Naive thymus-derived CD4-positive, alpha-beta T cell (primary cell): ENCODE data around the gene CXCR2. TPM values are rescaled to one million over a fixed set of nuclear protein-coding genes. Genes with fewer than 3 reads are reported as not detected.

Experiments
- ATAC-seq: fragments of 150-1000 bp; cut with Tn5 transposase; 2 replicates; pipeline ENCODE4 v1.10.0; 2021; ENCODE audit warnings: mild to moderate bottlenecking, moderate library complexity
- CTCF ChIA-PET: fragments of 350-600 bp; sonication (Branson Sonifier 250); formaldehyde crosslinking; loops from one replicate; lab custom pipeline; 2021; ENCODE audit warnings: antibody characterized with exemption; lab: Charles Lee
- POLR2A ChIA-PET: fragments of 350-600 bp; sonication (Branson Sonifier 250); formaldehyde crosslinking; loops from one replicate; lab custom pipeline; 2021; ENCODE audit warnings: antibody characterized with exemption, inconsistent platforms; lab: Charles Lee
- DNase-seq, 9 donors: peaks; one replicate each; pipeline versions ENCODE4 v3.0.0 to v3.0.0-alpha.2; 2020 to 2022; ENCODE audit warnings: mixed read lengths in 1 of 9
- H3K27ac ChIP-seq: one replicate; pipeline ENCODE4 v1.7.0; 2013; ENCODE audit warnings: mild to moderate bottlenecking, low read depth, low read length, moderate library complexity
- H3K27me3 ChIP-seq, 2 donors: one replicate each; pipeline ENCODE4 v1.7.0; 2013; ENCODE audit warnings: low read length in 2 of 2, mild to moderate bottlenecking in 2 of 2, moderate library complexity in 2 of 2; ENCODE audit not compliant: control insufficient read depth in 2 of 2, insufficient read depth in 2 of 2
- H3K36me3 ChIP-seq, 3 experiments: 1 replicate in 2 of 3; 2 replicates in 1 of 3; pipeline ENCODE4 v1.7.0; 2013; ENCODE audit warnings: low read length in 3 of 3, mild to moderate bottlenecking in 3 of 3, moderate library complexity in 1 of 3; ENCODE audit not compliant: insufficient read depth in 3 of 3, control insufficient read depth in 2 of 3
- H3K4me1 ChIP-seq, 2 donors: one replicate each; pipeline ENCODE4 v1.7.0; 2013; ENCODE audit warnings: low read length in 2 of 2, mild to moderate bottlenecking in 2 of 2, moderate library complexity in 1 of 2; ENCODE audit not compliant: control insufficient read depth in 2 of 2, insufficient read depth in 2 of 2
- H3K4me3 ChIP-seq: 2 replicates; pipeline ENCODE4 v1.7.0; 2013; ENCODE audit warnings: mild to moderate bottlenecking, low read length
- H3K9me3 ChIP-seq, 3 experiments: 1 replicate in 2 of 3; 2 replicates in 1 of 3; pipeline ENCODE4 v1.7.0; 2013; ENCODE audit warnings: low read length in 3 of 3; ENCODE audit not compliant: control insufficient read depth in 2 of 3
- H3K27ac Mint-ChIP-seq, 9 donors: one replicate each; pipeline ENCODE4 v1.8.0; 2020 to 2022; ENCODE audit warnings: mixed read lengths in 9 of 9, mild to moderate bottlenecking in 8 of 9, moderate library complexity in 5 of 9, inconsistent platforms in 2 of 9
- H3K27me3 Mint-ChIP-seq, 5 donors: one replicate each; pipeline ENCODE4 v1.8.0; 2021 to 2022; ENCODE audit warnings: mixed read lengths in 5 of 5, mild to moderate bottlenecking in 1 of 5
- H3K36me3 Mint-ChIP-seq, 5 donors: one replicate each; pipeline ENCODE4 v1.8.0; 2020 to 2022; ENCODE audit warnings: mixed read lengths in 5 of 5, mild to moderate bottlenecking in 3 of 5, inconsistent platforms in 1 of 5
- H3K4me1 Mint-ChIP-seq, 7 donors: one replicate each; pipeline ENCODE4 v1.8.0; 2020 to 2022; ENCODE audit warnings: mixed read lengths in 7 of 7, mild to moderate bottlenecking in 3 of 7, inconsistent platforms in 1 of 7
- H3K4me3 Mint-ChIP-seq, 10 donors: one replicate each; pipeline ENCODE4 v1.8.0; 2020 to 2022; ENCODE audit warnings: mild to moderate bottlenecking in 10 of 10, mixed read lengths in 10 of 10, moderate library complexity in 6 of 10, inconsistent platforms in 2 of 10
- H3K9me3 Mint-ChIP-seq, 11 donors: one replicate each; pipeline ENCODE4 v1.8.0; 2020 to 2022; ENCODE audit warnings: mixed read lengths in 11 of 11, mild to moderate bottlenecking in 4 of 11, inconsistent platforms in 1 of 11, moderate library complexity in 1 of 11
- intact Hi-C, 2 donors: fragments of 100-400 bp; cut with micrococcal nuclease; formaldehyde crosslinking; loops; one replicate each; pipeline ENCODE4 v1.15.1; 2023
- polyA plus RNA-seq, 2 donors: library from polyadenylated mRNA; unstranded; fragments of 300-500 nt; fragmentation: Illumina TruSeq; gene quantifications; one replicate each; pipeline ENCODE4 v1.2.3, GENCODE V29; 2021
- total RNA-seq, 6 experiments: library from RNA in 5 of 6; stranded (reverse) in 5 of 6; gene quantifications; 1 replicate in 5 of 6; 2 replicates in 1 of 6; pipeline ENCODE4 v1.2.3 and lab custom pipeline; 2021 to 2026

CXCR2 gene
- total and polyA plus RNA-seq, 7 experiments from 2014 or later = 0.13 to 3.0 (median 0.73) TPM; not detected in 4

DNA sequence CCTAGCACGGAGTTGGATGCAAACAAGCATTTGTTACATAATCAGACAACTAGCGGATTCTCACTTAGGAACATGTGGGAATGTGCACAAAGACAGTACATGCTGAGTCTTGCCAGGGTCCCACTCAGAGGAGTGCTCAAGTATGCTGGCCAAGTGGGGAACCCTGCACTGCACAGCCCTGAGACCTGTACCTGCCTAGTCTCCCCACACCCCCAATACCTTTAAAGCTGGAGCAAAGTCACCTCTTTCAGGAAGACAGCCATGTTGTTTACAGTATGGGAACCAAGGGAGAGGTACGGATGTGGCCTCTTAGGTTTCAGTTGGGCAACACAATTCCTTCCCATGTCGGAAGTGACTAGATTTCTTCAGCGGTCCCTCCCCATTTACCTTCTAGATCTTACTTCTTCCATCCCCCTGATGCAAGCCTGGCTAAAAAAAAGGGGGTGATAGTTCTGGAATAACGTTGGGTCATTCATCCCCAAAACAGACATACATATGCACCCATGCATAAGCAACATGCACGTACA lies 30.2 kb downstream of the CXCR2 start:
- Mint-ChIP-seq H3K36me3 (no peaks in the 10 kb centered on the region), H3K4me3 (no peak overlapping the region), H3K4me1 (no peaks in the 10 kb centered on the region), H3K27me3 (peaks cover 0 to 42% (median 0%) of the 10 kb centered on the region in 5 donors), H3K9me3 (peaks cover 0 to 1% (median 0%) of the 10 kb centered on the region in 11 donors), H3K27ac (no peak overlapping the region)
- intact Hi-C loops = no loop called here
- POLR2A ChIA-PET = no interaction called here
- no peaks in the 10 kb centered on the region for H3K36me3 ChIP-seq
- H3K27ac ChIP-seq = no peak overlapping the region
- no peak overlapping the region for H3K4me3 ChIP-seq
- no peaks in the 10 kb centered on the region for H3K9me3 ChIP-seq
- no peaks in the 10 kb centered on the region for H3K4me1 ChIP-seq
- DNase-seq (no peak), ATAC-seq (no peak)
- no peaks in the 10 kb centered on the region for H3K27me3 ChIP-seq
- CTCF ChIA-PET = no interaction called here

DNA sequence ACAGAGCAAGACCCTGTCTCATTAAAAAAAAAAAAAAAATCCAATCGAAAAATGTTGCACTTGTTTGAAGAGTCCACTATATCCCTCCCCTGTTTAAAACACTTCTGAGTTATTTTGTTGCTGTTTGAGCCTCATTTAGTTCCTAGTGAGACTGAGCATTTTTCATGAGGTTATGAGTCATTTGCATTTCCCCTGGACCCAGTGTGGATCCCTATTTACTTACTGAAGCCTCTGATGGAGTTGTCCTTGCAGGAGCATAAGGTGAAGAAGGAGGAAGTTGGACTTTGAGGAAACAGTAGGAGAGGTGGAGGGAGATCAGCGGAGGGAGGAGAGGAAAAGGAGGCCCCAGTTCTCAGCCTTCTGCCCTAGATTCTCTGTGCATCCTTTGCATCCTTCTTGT lies 35.8 kb downstream of the CXCR2 start:
- no peaks in the 10 kb centered on the region for H3K36me3 Mint-ChIP-seq
- ATAC-seq (peak; percentile 44), DNase-seq (no peak)
- Histone ChIP-seq H3K36me3 (no peaks in the 10 kb centered on the region), H3K4me3 (no peak overlapping the region), H3K9me3 (no peaks in the 10 kb centered on the region), H3K4me1 (peaks cover 3 to 4% of the 10 kb centered on the region in 2 donors), H3K27ac (no peak overlapping the region), H3K27me3 (no peaks in the 10 kb centered on the region)
- CTCF ChIA-PET = no interaction called here
- intact Hi-C loops = no loop called here
- H3K4me3 Mint-ChIP-seq = no peak overlapping the region
- H3K27ac Mint-ChIP-seq = no peak overlapping the region
- POLR2A ChIA-PET = no interaction called here
- H3K4me1 Mint-ChIP-seq = peaks cover 8 to 16% (median 10%) of the 10 kb centered on the region in 7 donors
- H3K27me3 Mint-ChIP-seq = peaks cover 0 to 55% (median 0%) of the 10 kb centered on the region in 5 donors
- no peaks in the 10 kb centered on the region for H3K9me3 Mint-ChIP-seq

DNA sequence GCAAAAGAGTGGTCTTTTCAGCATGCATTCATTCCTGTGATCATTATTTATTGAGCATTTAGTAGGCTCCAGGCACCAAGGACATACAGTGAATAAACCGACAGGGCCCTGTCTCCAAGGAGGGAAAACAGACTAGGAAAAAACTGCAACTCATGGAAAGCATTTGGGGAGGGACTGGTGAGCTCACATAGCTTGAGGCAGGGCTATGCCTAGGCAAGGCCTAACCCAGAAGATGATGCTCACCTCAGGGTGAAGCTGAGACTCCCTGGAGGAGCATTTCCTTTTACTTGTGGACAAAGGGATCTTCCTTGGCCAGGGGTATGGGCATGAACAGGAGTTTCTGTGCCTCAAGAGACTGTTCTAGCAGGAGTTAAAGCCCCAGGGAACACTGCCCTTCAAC lies 37.0 kb downstream of the CXCR2 start:
- CTCF ChIA-PET = interaction anchor here (0.6 kb wide), 1 partner anchor 941 kb away, joined by 3 read pairs; no protein-coding TSS in a partner anchor
- Histone ChIP-seq H3K4me3 (no peak overlapping the region), H3K4me1 (peaks cover 14 to 16% of the 10 kb centered on the region in 2 donors), H3K9me3 (no peaks in the 10 kb centered on the region), H3K36me3 (no peaks in the 10 kb centered on the region), H3K27me3 (no peaks in the 10 kb centered on the region), H3K27ac (no peak overlapping the region)
- H3K27ac Mint-ChIP-seq = no peak overlapping the region
- no peaks in the 10 kb centered on the region for H3K36me3 Mint-ChIP-seq
- DNase-seq (no peak), ATAC-seq (no peak)
- H3K27me3 Mint-ChIP-seq = peaks cover 0 to 57% (median 0%) of the 10 kb centered on the region in 5 donors
- no peak overlapping the region for H3K4me3 Mint-ChIP-seq
- peaks cover 18 to 28% (median 21%) of the 10 kb centered on the region in 7 donors for H3K4me1 Mint-ChIP-seq
- POLR2A ChIA-PET = interaction anchor here (0.6 kb wide), 2 partner anchors 106 to 1090 kb away, joined by 4 to 5 read pairs; partner anchors contain the start of gene TUBA4B
- H3K9me3 Mint-ChIP-seq = no peaks in the 10 kb centered on the region
- intact Hi-C loops = no loop called here

DNA sequence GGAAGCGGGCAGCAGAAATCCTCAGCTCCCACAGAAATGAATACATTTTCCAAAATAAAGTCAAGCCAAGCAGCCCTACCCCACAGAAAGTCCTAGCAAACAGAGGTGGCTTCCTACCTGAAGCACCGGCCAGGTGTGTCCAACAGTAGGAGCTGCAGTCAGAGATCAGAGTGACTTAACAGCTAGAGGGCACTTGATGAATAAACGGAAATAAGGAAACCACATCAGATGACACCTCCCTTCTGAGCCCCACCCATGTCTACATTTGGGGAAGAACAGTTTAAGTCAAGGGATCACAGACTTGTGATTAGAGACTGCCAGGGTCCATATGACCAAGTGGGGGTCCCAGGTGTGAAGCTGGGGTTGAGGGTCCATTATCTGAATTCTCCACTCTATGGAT lies 41.0 kb downstream of the CXCR2 start, which contains the start of gene CXCR1:
Gene CXCR1, minus strand, starts transcription at position 172 of the 400 bp plus-strand sequence. CDS start 1,751 bp downstream, outside the sequence.
- Histone ChIP-seq H3K4me3 (no peak within 1 kb of the TSS), H3K27ac (no peak within 1 kb of the TSS), H3K36me3 (no peaks in the 10 kb centered on the region), H3K27me3 (no peaks in the 10 kb centered on the region), H3K4me1 (peaks cover 19 to 26% of the 10 kb centered on the region in 2 donors), H3K9me3 (no peaks in the 10 kb centered on the region)
- ATAC-seq (peak; percentile 94), DNase-seq (peak in 7 of 9 donors; percentile 46 to 63 (median 54))
- no peaks in the 10 kb centered on the region for H3K9me3 Mint-ChIP-seq
- peaks cover 28 to 46% (median 38%) of the 10 kb centered on the region in 7 donors for H3K4me1 Mint-ChIP-seq
- no peaks in the 10 kb centered on the region for H3K36me3 Mint-ChIP-seq
- ChIA-PET CTCF (interaction anchor here (0.6 to 1.4 kb wide), 5 partner anchors 9 to 200 kb away, joined by 3 to 5 read pairs (median 3); no protein-coding TSS in a partner anchor), POLR2A (no interaction called here)
- peak within 1 kb of the TSS; percentile 56 to 79 (median 72) for H3K4me3 Mint-ChIP-seq
- peaks cover 0 to 59% (median 6%) of the 10 kb centered on the region in 5 donors for H3K27me3 Mint-ChIP-seq
- intact Hi-C loops = loop anchor here in 1 of 2 donors (5.0 kb wide), 1 partner anchor 91 kb away; no protein-coding TSS in a partner anchor
- peak within 1 kb of the TSS in 7 of 9 donors; percentile 1 to 85 (median 60) for H3K27ac Mint-ChIP-seq

DNA sequence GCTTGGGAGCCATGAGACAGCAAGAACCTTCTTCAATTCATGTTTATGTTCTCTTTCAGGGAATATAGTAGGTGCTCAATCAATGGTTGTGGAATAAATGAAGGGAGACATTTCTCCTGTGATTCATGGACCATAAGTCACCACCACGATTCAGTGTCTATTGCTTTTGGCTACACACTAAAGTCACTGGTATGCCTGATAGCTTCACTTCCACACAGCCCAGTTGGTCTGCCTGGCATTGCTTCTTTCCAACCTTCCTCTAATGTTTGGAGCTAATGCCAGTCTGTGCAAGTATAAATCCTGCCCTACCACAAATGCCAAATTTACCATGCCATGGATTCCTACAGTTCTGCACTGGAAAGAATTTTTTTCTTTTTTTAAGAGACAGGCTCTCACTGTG lies 42.2 kb downstream of the CXCR2 start:
- Histone ChIP-seq H3K9me3 (no peaks in the 10 kb centered on the region), H3K4me3 (no peak overlapping the region), H3K27ac (no peak overlapping the region), H3K27me3 (no peaks in the 10 kb centered on the region), H3K36me3 (no peaks in the 10 kb centered on the region), H3K4me1 (peaks cover 19 to 26% of the 10 kb centered on the region in 2 donors)
- H3K36me3 Mint-ChIP-seq = no peaks in the 10 kb centered on the region
- H3K27me3 Mint-ChIP-seq = peaks cover 0 to 52% (median 6%) of the 10 kb centered on the region in 5 donors
- ATAC-seq (no peak), DNase-seq (no peak)
- H3K4me3 Mint-ChIP-seq = peak overlapping the region in 6 of 10 donors; percentile 6 to 79 (median 34)
- peaks cover 28 to 41% (median 38%) of the 10 kb centered on the region in 7 donors for H3K4me1 Mint-ChIP-seq
- no peaks in the 10 kb centered on the region for H3K9me3 Mint-ChIP-seq
- intact Hi-C loops = loop anchor here in 1 of 2 donors (5.0 kb wide), 1 partner anchor 89 kb away; no protein-coding TSS in a partner anchor
- ChIA-PET CTCF (interaction anchor here (0.8 to 2.5 kb wide), 3 partner anchors 18 to 188 kb away, joined by 3 to 5 read pairs (median 3); no protein-coding TSS in a partner anchor), POLR2A (interaction anchor here (1.1 kb wide), 1 partner anchor 52 kb away, joined by 3 read pairs; no protein-coding TSS in a partner anchor)
- peak overlapping the region in 1 of 9 donors; percentile 44 for H3K27ac Mint-ChIP-seq

DNA sequence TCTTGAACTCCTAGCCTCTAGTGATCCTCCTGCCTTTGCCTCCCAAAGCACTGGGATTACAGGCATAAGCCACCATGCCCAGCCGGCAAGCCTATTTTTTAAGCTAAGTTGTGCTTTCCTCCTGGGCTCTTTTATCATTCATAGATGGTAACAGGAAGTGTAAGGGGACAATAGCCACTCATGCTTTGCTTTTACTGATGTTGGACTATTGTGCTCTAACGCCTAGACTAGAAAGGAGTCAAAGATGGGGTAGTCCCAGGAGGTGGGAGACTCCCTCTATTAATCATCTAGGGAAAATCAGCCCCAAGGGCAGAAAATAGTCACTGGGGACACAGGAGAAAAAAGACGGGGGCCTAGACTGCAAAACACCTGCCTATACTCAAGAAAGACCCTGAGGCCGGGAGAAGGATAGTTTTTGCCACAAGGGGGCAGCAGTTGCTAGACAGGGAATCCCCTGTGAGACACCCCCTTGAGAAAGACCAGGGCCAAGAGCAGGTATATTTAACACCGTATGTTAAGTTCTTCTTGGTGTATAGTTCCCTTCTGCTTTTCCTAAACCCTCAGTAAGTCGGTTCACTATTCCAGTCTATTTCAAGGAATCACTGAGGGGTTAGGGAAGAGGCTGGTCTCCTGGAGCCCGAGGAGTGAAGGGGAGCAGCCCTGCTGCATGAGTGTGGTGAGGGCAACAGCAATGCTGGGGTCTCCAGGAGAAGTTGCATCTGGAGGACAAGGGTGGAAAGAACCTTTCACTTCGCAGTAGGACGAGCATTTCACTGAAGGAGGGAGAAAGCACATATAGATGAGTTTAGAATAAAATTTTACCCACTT lies 43.0 kb downstream of the CXCR2 start:
- no peak overlapping the region for H3K27ac ChIP-seq
- H3K27ac Mint-ChIP-seq = peak overlapping the region in 2 of 9 donors; percentile 19 to 37
- intact Hi-C loops = loop anchor here (1.0 to 5.0 kb wide), 3 partner anchors 88 to 101 kb away; partner anchors contain the start of genes AAMP (in 1 of the 2) and PNKD (in 1 of the 2)
- DNase-seq (peak; percentile 28 to 62 (median 52)), ATAC-seq (peak; percentile 69)
- H3K27me3 Mint-ChIP-seq = peaks cover 0 to 51% (median 6%) of the 10 kb centered on the region in 5 donors
- peak overlapping the region in 3 of 10 donors; percentile 7 to 34 (median 21) for H3K4me3 Mint-ChIP-seq
- no peaks in the 10 kb centered on the region for H3K36me3 Mint-ChIP-seq
- H3K4me1 ChIP-seq = peaks cover 19 to 26% of the 10 kb centered on the region in 2 donors
- H3K27me3 ChIP-seq = no peaks in the 10 kb centered on the region
- ChIA-PET POLR2A (interaction anchor here (1.1 kb wide), 1 partner anchor 51 kb away, joined by 3 read pairs; no protein-coding TSS in a partner anchor), CTCF (interaction anchor here (0.8 to 2.5 kb wide), 2 partner anchors 17 to 187 kb away, joined by 3 to 5 read pairs; no protein-coding TSS in a partner anchor)
- no peaks in the 10 kb centered on the region for H3K9me3 Mint-ChIP-seq
- no peaks in the 10 kb centered on the region for H3K36me3 ChIP-seq
- no peaks in the 10 kb centered on the region for H3K9me3 ChIP-seq
- peaks cover 28 to 41% (median 38%) of the 10 kb centered on the region in 7 donors for H3K4me1 Mint-ChIP-seq
- no peak overlapping the region for H3K4me3 ChIP-seq
